Measurements from ENCODE around the gene UPK2.
"Not testable (repeated sequence)": the region's sequence is repeated elsewhere in the genome, so short reads cannot be mapped to it uniquely, and the experiment has no call there.

UPK2 gene

GRCh38 chr11:118957549-118957948 lies 1.5 kb downstream of the UPK2 start:
- H3K4me3 ChIP-seq (ENCODE audit: control insufficient read depth, low read depth, low read length): no peak overlapping the region
- no peak for TF ChIP-seq CTCF (IDR thresholded peaks at IDR 0.05; ENCODE audit: control insufficient read depth, insufficient read depth, low read depth, low read length, missing control alignments)
- DNase-seq (ENCODE audit: low read depth): no peak

GRCh38 chr11:118957968-118958367 lies 1.9 kb downstream of the UPK2 start:
- TF ChIP-seq CTCF (IDR thresholded peaks at IDR 0.05; ENCODE audit: control insufficient read depth, insufficient read depth, low read depth, low read length, missing control alignments): no peak
- no peak for DNase-seq (ENCODE audit: low read depth)
- no peak overlapping the region for H3K4me3 ChIP-seq (ENCODE audit: control insufficient read depth, low read depth, low read length)

- H3K4me3 ChIP-seq (ENCODE audit: control insufficient read depth, low read depth, low read length): no peak overlapping the region
- no peak for DNase-seq (ENCODE audit: low read depth)
- no peak for TF ChIP-seq CTCF (IDR thresholded peaks at IDR 0.05; ENCODE audit: control insufficient read depth, insufficient read depth, low read depth, low read length, missing control alignments)
Measured at GRCh38 chr11:118958577-118958976, 2.5 kb downstream of the UPK2 start.

GRCh38 chr11:118961189-118961588 lies 5.1 kb downstream of the UPK2 start:
- DNase-seq (ENCODE audit: low read depth): no peak
- no peak overlapping the region for H3K4me3 ChIP-seq (ENCODE audit: control insufficient read depth, low read depth, low read length)
- no peak for TF ChIP-seq CTCF (IDR thresholded peaks at IDR 0.05; ENCODE audit: control insufficient read depth, insufficient read depth, low read depth, low read length, missing control alignments)

GRCh38 chr11:118961591-118961990 lies 5.5 kb downstream of the UPK2 start:
- no peak for TF ChIP-seq CTCF (IDR thresholded peaks at IDR 0.05; ENCODE audit: control insufficient read depth, insufficient read depth, low read depth, low read length, missing control alignments)
- DNase-seq (ENCODE audit: low read depth): no peak
- no peak overlapping the region for H3K4me3 ChIP-seq (ENCODE audit: control insufficient read depth, low read depth, low read length)

GRCh38 chr11:118969508-118969907 lies 13.4 kb downstream of the UPK2 start:
- H3K4me3 ChIP-seq (ENCODE audit: control insufficient read depth, low read depth, low read length); DNase-seq (ENCODE audit: low read depth): not testable (repeated sequence)

- H3K4me3 ChIP-seq (ENCODE audit: control insufficient read depth, low read depth, low read length): no peak within 1 kb of the TSS
- no peak for TF ChIP-seq CTCF (IDR thresholded peaks at IDR 0.05; ENCODE audit: control insufficient read depth, insufficient read depth, low read depth, low read length, missing control alignments)
- DNase-seq (ENCODE audit: low read depth): no peak
Measured at GRCh38 chr11:118971646-118972045, 15.5 kb downstream of the UPK2 start, which contains the start of gene FOXR1. Gene FOXR1, plus strand, starts transcription at chr11:118971761. Its CDS starts 171 bp downstream, at chr11:118971932.

Data from AG09309 (cell line).